HS-27A (cell line): ENCODE measurements around the gene SLC22A7.
"Not testable (repeated sequence)": the region's sequence is repeated elsewhere in the genome, so short reads cannot be mapped to it uniquely, and the experiment has no call there.

Experiments
- DNase-seq: peaks from one replicate; pipeline ENCODE4 v3.0.0-alpha.2; 2012; ENCODE audit warnings: low read depth, missing footprints

SLC22A7 gene

DNA sequence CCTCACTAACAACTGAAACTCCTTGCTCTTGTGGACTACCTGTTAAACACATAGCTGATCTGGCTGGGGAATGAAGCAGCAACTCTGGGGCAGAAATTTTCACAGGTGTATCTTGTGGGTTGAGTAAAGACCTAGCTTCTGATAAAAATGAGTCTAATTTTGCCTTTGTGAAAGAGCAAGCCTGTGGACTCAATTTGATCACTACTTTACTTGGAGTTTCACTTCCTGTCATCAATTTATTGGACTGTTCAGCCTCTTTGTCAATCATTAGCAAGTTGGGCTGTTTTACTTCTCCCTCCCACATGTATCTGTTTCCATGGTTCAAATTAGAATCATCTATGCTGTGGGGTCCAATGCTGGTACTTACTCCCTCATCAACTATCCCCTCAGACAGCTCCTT, 40.2 kb downstream of the SLC22A7 start:
- no peak for DNase-seq

DNA sequence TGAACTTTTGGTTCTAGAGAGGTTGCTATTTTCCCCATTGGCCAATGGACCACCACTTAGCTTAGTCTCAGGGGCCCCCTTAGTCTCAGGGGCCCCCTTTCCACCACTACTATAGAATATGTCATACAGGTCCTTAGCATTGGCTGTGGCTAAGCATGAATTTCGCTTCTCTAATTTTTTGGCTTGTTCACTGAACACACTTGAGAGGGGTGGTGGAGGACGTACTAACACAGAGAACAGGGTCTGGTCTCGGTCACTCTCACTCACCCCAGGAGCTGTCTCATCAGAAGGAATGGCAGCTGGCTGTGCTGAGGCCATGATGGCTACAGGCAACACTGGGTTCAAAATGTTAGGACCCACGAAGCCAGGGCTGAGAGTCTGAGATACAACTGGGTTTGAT, 41.1 kb downstream of the SLC22A7 start:
- no peak for DNase-seq

DNA sequence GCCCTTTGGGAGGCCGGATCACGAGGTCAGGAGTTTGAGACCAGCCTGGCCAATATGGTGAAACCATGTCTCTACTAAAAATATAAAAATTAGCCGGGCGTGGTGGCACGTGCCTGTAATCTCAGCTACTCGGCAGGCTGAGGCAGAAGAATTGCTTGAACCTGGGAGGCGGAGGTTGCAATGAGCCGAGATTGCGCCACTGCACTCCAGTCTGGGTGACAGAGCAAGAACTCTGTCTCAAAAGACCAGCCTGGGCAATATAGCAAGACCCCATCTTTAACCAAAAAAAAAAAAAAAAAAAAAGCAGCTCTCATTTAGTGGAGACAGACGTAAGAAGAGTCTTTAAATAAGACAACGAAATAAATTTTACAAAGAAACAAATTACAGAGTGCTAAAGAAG, 48.2 kb downstream of the SLC22A7 start:
- not testable (repeated sequence) for DNase-seq

DNA sequence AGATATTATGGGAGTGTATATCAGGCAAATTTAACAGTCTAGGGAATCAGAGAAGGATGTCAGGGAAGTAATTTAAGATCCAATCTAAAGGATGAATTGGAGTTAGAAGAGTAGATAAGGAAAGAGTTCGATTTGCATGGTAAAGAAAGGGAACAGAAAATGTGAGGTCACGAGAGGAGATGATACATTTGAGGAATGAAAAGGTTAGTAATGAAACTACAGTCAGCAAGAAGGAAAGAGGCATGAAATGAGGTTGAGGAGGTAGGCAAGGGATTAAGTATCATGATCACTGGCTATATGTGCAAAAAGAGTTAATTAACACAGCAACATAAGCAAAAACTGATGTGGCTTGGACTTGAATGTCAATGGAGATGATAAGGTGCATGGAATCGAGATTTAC, 49.0 kb downstream of the SLC22A7 start:
- DNase-seq, result no peak

DNA sequence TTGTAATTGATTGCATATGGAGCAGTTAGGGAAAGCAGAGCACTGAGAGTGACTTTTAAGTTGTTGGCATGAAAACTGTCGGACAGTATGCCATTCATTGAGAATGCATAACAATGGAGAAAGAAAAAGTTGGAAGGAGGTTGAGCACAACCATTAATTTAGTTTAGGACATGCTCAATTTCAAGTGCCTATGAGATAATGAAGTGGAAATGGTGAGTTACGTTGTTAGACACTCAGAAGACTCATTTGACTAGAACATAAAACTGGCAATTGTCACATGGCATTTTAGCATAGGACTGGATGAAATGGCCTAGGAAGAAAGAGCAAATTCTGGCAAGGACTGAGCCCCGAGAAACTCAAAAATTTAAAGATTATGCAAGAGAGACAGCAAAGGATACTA, 49.4 kb downstream of the SLC22A7 start:
- DNase-seq, result no peak

DNA sequence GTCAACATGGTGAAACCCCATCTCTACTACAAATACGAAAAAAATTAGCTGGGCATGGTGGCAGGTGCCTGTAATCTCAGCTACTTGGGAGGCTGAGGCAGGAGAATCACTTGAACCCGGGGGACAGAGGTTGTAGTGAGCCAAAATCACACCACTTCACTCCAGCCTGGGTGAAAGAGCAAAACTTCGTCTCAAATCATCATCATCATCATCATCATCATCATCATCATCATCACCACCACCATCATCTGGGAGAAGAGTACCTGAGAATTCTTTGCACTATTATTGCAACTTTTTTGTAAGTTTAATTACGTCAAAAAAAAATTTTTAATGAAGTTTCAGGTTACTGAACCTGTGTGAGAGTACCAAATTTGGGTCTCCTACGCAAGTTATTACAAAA, 53.9 kb downstream of the SLC22A7 start:
- not testable (repeated sequence) for DNase-seq
